Immature natural killer cell (primary cell): ENCODE measurements around the gene FOXK1. TPM values are rescaled to one million over a fixed set of nuclear protein-coding genes. Genes with fewer than 3 reads are reported as not detected.
A peak's percentile ranks its signal among the peaks of the same experiment; 100 is the strongest.
"Not testable (repeated sequence)": the region's sequence is repeated elsewhere in the genome, so short reads cannot be mapped to it uniquely, and the experiment has no call there.

Experiments
- DNase-seq, 3 donors: peaks; one replicate each; pipeline ENCODE4 v3.0.0; 2022; ENCODE audit warnings: mixed read lengths in 1 of 3
- H3K27ac Mint-ChIP-seq, 6 donors: one replicate each; pipeline ENCODE4 v1.8.0; 2020; ENCODE audit warnings: mixed read lengths in 6 of 6, mild to moderate bottlenecking in 5 of 6, inconsistent platforms in 4 of 6, moderate library complexity in 3 of 6
- H3K27me3 Mint-ChIP-seq, 3 donors: one replicate each; pipeline ENCODE4 v1.8.0; 2020 to 2021; ENCODE audit warnings: low read depth in 3 of 3, mild to moderate bottlenecking in 3 of 3, mixed read lengths in 3 of 3, moderate library complexity in 3 of 3, inconsistent platforms in 1 of 3
- H3K36me3 Mint-ChIP-seq, 3 donors: one replicate each; pipeline ENCODE4 v1.8.0; 2020; ENCODE audit warnings: mixed read lengths in 3 of 3, inconsistent platforms in 2 of 3, mild to moderate bottlenecking in 2 of 3
- H3K4me1 Mint-ChIP-seq, 2 donors: one replicate each; pipeline ENCODE4 v1.8.0; 2020; ENCODE audit warnings: inconsistent platforms in 2 of 2, mild to moderate bottlenecking in 2 of 2, mixed read lengths in 2 of 2, moderate library complexity in 1 of 2
- H3K4me3 Mint-ChIP-seq, 5 donors: one replicate each; pipeline ENCODE4 v1.8.0; 2020; ENCODE audit warnings: mild to moderate bottlenecking in 5 of 5, mixed read lengths in 5 of 5, inconsistent platforms in 3 of 5, moderate library complexity in 3 of 5
- H3K9me3 Mint-ChIP-seq, 6 donors: one replicate each; pipeline ENCODE4 v1.8.0; 2020; ENCODE audit warnings: mild to moderate bottlenecking in 6 of 6, mixed read lengths in 6 of 6, inconsistent platforms in 4 of 6, moderate library complexity in 3 of 6
- polyA plus RNA-seq, 3 donors: library from polyadenylated mRNA; unstranded; fragments of 300-500 nt; fragmentation: Illumina TruSeq; gene quantifications; one replicate each; pipeline ENCODE4 v1.2.3, GENCODE V29; 2021

FOXK1 gene
- polyA plus RNA-seq, 3 donors from 2014 or later, result 1.1 to 3.4 (median 1.5) TPM

DNA sequence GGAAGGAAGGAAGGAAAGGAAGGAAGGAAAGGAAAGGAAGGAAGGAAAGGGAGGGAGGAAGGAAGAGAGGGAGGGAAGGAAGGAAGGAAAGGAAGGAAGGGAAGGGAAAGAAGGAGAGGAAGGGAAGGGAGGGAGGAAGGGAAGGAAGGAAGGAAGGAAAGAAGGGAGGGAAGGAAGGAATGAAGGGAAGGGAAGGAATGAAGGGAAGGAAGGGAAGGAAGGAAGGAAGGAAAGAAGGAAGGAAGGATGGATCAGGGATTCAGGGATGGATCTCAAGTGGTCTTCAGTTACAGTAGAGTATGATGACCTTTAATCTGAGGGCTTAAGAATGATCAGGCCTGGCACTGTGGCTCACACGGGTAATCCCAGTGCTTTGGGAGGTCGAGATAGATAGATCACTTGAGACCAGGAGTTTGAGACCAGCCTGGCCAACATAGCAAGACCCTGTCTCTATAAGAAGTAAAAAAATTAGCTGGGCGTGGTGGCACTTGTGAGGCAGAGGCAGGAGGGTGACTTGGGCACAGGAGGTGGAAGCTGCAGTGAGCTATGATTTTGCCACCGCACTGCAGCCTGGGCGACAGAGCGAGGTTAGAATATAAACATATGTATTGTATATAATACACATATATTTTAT, 760 bp upstream of the FOXK1 start:
- Mint-ChIP-seq H3K4me3 (peak overlapping the region; percentile 83 to 92 (median 88)), H3K36me3 (no peaks in the 10 kb centered on the region), H3K27me3 (peaks cover 0 to 7% (median 4%) of the 10 kb centered on the region in 3 donors), H3K9me3 (no peaks in the 10 kb centered on the region), H3K4me1 (peaks cover 25 to 30% of the 10 kb centered on the region in 2 donors), H3K27ac (peak overlapping the region; percentile 70 to 90 (median 88))
- no peak for DNase-seq

DNA sequence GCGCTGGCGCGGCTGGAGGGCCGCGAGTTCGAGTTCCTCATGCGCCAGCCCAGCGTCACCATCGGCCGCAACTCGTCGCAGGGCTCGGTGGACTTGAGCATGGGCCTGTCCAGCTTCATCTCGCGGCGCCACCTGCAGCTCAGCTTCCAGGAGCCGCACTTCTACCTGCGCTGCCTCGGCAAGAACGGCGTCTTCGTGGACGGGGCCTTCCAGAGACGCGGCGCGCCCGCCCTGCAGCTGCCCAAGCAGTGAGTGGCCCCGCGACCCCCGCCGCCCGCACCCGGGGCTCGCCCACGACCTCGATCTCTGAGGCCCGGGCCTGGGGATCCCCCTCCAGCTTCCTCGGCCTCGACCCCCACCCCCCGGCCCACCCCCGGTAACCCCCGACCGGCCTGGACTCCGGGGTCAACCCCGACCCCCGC, 537 bp downstream of the FOXK1 start:
- Mint-ChIP-seq H3K27ac (peak overlapping the region in 2 of 6 donors; percentile 66 to 97), H3K36me3 (no peaks in the 10 kb centered on the region), H3K4me3 (peak overlapping the region; percentile 64 to 94 (median 91)), H3K27me3 (peaks cover 0 to 7% (median 4%) of the 10 kb centered on the region in 3 donors), H3K4me1 (peaks cover 35 to 41% of the 10 kb centered on the region in 2 donors), H3K9me3 (no peaks in the 10 kb centered on the region)
- peak in 2 of 3 donors; percentile 30 to 35 for DNase-seq

DNA sequence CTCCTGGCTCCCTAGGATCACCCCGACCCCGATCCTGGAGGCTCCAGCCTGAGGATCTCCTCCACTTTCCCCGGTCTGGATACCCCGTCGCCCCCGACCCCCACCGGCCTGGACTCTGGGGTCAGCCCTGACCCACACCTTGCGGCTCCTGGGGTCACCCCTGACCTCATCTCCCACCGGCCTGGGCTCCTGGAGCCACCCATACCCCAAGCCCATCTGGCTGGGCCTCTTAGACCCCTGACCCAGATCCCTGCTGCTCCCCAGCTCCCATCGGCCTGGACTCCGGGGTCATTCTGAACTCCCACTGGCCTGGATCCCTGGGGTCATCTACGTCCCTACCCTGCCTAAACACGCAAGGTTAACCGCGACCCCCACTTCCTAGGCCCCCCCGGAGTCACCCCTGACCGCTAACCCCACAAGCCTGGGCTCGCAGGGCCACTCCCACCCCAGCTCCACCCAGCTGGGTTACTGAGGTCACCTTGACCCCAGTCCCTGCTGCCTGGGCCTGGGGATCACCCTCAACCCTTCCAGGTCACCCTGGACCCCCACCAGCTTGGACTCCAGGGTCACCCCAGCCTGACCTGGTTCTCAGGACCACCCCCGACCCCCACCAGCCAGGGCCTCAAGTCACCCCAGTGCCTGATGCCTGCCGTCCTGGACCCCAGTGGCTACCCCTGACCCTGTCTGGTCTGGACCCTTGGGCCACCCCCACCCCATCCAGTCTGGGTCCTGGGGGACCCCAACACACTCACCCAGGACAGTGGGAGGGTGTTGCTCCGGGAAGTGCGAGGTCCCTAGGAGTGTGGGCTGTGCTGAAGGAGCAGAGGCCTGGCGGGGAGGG, 1.2 kb downstream of the FOXK1 start:
- H3K9me3 Mint-ChIP-seq, result no peaks in the 10 kb centered on the region
- H3K27ac Mint-ChIP-seq, result peak overlapping the region; percentile 94 to 99 (median 97)
- DNase-seq, result peak in 2 of 3 donors; percentile 12 to 33
- H3K4me3 Mint-ChIP-seq, result peak overlapping the region; percentile 91 to 98 (median 94)
- no peaks in the 10 kb centered on the region for H3K36me3 Mint-ChIP-seq
- H3K4me1 Mint-ChIP-seq, result peaks cover 42 to 47% of the 10 kb centered on the region in 2 donors
- peaks cover 0 to 7% (median 4%) of the 10 kb centered on the region in 3 donors for H3K27me3 Mint-ChIP-seq

DNA sequence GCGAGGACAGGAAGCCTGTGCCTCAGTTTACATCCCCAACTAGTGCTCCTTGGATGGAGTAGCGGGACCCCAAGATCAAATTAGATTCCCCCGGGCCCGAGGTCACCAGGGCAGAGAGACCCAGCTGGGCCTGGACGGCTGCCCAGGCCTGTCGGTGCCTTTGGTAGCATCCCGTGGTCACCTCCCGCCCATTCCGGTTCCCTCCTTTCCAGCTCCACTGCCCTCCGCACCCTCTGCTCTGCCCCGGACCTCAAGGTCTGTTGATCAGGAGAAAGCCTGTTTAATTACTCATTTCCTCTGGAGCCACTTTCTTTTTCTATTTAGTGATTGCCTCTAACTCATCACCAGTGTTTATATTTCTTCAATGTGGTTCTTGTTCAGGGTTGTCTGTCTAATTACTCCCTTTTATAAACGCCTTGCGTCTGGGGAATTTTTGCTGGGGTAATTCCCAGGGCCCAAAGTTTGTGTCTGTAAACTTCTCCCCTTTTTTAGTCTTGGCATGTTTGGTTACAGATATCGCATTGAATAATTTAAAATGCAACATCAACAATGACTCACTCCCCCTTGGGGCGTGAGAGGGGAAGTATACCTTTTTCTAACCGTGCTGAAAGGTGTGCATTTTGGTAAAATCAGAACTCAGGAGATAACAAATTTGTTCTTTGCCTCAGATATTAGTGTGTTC, 1.9 kb downstream of the FOXK1 start:
- Mint-ChIP-seq H3K4me3 (peak overlapping the region; percentile 91 to 98 (median 94)), H3K27ac (peak overlapping the region; percentile 94 to 99 (median 97)), H3K36me3 (no peaks in the 10 kb centered on the region), H3K9me3 (no peaks in the 10 kb centered on the region), H3K27me3 (peaks cover 0 to 7% (median 4%) of the 10 kb centered on the region in 3 donors), H3K4me1 (peaks cover 48 to 53% of the 10 kb centered on the region in 2 donors)
- peak; percentile 20 to 42 (median 36) for DNase-seq

DNA sequence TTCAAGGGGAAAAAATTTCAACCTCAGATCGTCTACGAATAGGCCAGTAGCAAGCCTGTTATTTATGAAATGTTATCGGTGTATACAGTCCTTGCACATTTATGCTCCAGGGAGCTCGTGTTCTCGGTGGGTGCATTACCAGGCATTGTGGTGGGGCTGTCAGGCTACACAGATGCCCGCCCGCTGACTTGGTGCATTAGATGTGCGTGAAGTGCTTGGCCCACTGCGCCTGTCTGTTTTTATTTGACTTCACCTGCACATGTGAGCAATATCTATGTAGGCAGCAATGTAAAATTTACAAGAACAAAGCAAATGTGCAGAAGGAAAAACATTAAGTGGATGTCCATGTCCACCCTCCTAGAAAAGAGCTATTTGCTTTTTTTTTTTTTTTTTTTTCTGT, 2.8 kb downstream of the FOXK1 start:
- H3K27ac Mint-ChIP-seq, result peak overlapping the region; percentile 94 to 99 (median 97)
- DNase-seq, result no peak

DNA sequence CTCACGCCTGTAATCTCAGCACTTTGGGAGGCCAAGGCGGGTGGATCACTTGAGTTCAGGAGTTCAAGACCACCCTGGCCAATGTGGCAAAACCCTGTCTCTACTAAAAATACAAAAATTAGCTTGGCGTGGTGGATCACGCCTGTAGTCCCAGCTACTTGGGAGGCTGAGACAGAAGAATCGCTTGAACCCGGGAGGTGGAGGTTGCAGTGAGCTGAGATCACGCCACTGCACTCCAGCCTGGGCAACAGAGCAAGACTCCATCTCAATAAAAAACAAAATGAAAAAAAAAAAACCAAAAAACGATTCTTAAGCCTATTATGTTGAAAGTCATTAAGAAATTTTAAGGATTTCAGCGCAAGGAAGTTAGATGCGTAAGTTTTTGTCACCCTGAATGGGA, 3.6 kb downstream of the FOXK1 start:
- H3K4me3 Mint-ChIP-seq, result peak overlapping the region in 2 of 5 donors; percentile 12 to 50
- not testable (repeated sequence) for DNase-seq, H3K27me3 Mint-ChIP-seq, H3K36me3 Mint-ChIP-seq, H3K9me3 Mint-ChIP-seq
- H3K4me1 Mint-ChIP-seq, result peaks cover 65 to 69% of the 10 kb centered on the region in 2 donors
- H3K27ac Mint-ChIP-seq, result peak overlapping the region in 1 of 6 donors; percentile 31

More for the DNA sequence above, 2.8 kb downstream of the FOXK1 start:
- H3K27me3 Mint-ChIP-seq, result peaks cover 0 to 7% (median 4%) of the 10 kb centered on the region in 3 donors
- H3K4me3 Mint-ChIP-seq, result peak overlapping the region; percentile 91 to 98 (median 94)
- peaks cover 57 to 60% of the 10 kb centered on the region in 2 donors for H3K4me1 Mint-ChIP-seq
- no peaks in the 10 kb centered on the region for H3K36me3 Mint-ChIP-seq
- H3K9me3 Mint-ChIP-seq, result peaks cover 0 to 2% (median 0%) of the 10 kb centered on the region in 6 donors

DNA sequence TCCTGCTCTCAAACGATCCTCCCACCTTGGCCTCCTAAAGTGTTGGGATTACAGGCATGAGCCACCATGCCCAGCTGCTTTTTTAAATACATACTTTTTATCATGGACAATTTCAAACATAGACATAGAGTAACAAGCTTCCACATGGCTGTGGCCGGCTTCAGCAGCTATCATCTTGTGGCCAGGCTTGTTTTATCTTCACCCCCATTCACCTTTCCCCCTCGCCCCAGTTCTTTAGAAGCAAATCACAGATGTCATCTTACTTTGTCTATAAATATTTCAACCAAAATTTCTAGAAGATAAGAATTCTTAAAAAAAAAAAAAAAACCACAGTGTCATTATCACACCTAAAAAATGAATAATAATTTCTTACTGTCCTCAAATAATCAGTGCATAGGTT, 5.9 kb downstream of the FOXK1 start:
- peaks cover 0 to 2% (median 0%) of the 10 kb centered on the region in 6 donors for H3K9me3 Mint-ChIP-seq
- H3K27ac Mint-ChIP-seq, result peak overlapping the region in 3 of 6 donors; percentile 26 to 50 (median 35)
- DNase-seq, result no peak
- H3K4me1 Mint-ChIP-seq, result peaks cover 82 to 84% of the 10 kb centered on the region in 2 donors
- H3K27me3 Mint-ChIP-seq, result peaks cover 0 to 5% (median 0%) of the 10 kb centered on the region in 3 donors
- H3K36me3 Mint-ChIP-seq, result no peaks in the 10 kb centered on the region
- H3K4me3 Mint-ChIP-seq, result peak overlapping the region in 1 of 5 donors; percentile 25

DNA sequence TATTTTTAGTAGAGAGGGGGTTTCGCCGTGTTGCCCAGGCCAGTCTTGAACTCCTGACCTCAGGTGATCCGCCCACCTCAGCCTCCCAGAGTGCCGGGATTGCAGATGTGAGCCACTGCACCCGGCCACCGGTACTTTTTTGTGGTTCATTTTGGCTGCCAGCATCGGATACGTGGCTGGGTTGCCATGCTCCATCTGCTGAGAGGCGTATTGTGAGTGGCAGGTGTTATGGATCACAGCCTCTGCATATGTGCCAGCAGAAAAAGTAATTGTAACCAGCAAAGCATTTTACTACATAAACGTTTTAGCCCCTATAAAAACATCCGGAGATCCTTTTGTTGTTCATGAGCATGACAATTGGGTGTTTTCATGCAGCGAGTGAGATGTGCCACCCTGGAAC, 7.1 kb downstream of the FOXK1 start:
- Mint-ChIP-seq H3K4me3 (no peak overlapping the region), H3K27me3 (no peaks in the 10 kb centered on the region), H3K4me1 (peaks cover 77 to 90% of the 10 kb centered on the region in 2 donors), H3K9me3 (peaks cover 0 to 2% (median 0%) of the 10 kb centered on the region in 6 donors), H3K27ac (peak overlapping the region in 1 of 6 donors; percentile 25), H3K36me3 (no peaks in the 10 kb centered on the region)
- no peak for DNase-seq

DNA sequence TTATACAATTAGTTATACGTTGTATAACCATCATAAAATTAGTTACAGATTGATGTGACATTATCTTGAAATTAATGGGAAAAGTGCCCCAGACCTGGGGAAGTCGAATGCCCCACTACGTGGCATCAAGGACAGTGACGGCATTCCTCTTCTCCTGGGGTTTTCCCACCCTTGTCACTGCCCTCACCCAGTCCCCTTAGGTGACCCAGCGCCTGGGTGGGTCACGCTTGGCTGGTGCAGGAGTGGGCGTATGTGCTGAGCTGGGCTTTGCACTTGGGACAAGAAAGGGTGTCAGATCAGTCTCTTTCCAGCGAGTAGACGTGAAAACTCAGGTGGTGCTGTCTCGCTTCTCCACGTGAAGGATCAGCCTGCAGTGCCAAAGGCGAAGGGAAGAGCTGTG, 7.6 kb downstream of the FOXK1 start:
- H3K4me3 Mint-ChIP-seq, result no peak overlapping the region
- H3K27ac Mint-ChIP-seq, result peak overlapping the region in 2 of 6 donors; percentile 22 to 25
- no peak for DNase-seq

DNA sequence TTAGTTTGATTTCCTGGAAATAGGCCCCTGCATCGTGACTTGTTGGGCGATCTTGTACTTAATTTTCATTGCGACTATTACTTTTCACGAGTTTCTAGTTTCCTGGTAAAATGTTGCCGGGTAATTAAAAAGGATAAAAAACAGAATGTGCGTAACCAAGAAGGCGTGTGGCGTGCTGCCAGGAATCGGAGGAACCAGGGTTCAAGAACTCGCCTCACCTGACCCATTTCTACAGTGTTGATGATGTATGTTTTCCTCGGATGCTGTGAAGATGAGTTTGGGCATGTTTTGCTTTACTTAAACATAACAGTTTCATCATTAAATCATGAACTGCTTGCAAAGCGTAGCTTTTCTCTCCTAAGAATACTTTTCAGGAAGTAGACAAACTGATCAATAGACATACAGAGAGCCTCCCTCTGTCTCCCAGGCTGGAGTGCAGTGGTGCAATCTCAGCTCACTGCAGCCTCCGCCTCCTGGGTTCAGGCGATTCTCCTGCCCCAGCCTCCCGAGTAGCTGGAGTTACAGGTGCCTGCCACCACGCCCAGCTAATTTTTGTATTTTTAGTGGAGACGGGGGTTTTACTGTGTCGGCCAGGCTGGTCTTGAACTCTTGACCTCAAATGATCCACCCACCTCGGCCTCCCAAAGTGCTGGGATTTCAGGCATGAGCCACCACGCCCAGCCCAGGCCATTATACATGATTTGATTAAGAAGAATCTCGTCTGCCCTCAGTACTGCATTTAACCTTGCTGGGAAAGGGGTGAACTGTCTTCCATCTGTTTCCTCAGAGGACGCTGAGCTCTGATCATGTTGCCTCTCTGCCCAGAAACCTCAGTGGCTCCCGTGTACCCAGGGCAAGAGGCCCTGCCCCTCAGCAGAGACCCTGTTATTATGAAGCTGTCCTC, 9.1 kb downstream of the FOXK1 start:
- Mint-ChIP-seq H3K4me3 (no peak overlapping the region), H3K27me3 (no peaks in the 10 kb centered on the region), H3K36me3 (no peaks in the 10 kb centered on the region), H3K27ac (peak overlapping the region in 2 of 6 donors; percentile 46 to 58), H3K9me3 (peaks cover 0 to 2% (median 0%) of the 10 kb centered on the region in 6 donors), H3K4me1 (peaks cover 73 to 89% of the 10 kb centered on the region in 2 donors)
- no peak for DNase-seq

More for the DNA sequence above, 7.6 kb downstream of the FOXK1 start:
- no peaks in the 10 kb centered on the region for H3K36me3 Mint-ChIP-seq
- H3K4me1 Mint-ChIP-seq, result peaks cover 75 to 90% of the 10 kb centered on the region in 2 donors
- H3K9me3 Mint-ChIP-seq, result peaks cover 0 to 2% (median 0%) of the 10 kb centered on the region in 6 donors
- no peaks in the 10 kb centered on the region for H3K27me3 Mint-ChIP-seq

DNA sequence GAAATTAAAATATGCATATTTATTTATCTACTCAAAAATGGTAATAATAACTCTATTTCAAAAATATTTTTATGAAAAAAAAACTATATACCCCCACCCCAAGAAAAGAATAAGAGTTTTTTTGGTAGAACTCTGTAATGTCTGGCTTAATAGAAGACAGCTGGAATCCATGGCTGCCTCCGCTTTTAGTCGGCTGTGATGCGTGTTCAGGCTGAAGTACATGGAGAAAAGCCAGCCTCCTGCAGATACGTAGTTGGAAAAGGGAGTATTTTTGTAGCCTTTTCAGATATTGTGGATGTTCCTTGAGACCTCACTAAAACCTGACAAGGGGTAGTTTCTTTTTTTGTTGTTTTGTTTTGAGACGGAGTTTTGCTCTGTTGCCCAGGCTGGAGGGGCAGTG, 10.0 kb downstream of the FOXK1 start:
- Mint-ChIP-seq H3K4me1 (peaks cover 69 to 86% of the 10 kb centered on the region in 2 donors), H3K9me3 (peaks cover 0 to 2% (median 0%) of the 10 kb centered on the region in 6 donors), H3K4me3 (no peak overlapping the region), H3K27ac (peak overlapping the region in 1 of 6 donors; percentile 58), H3K36me3 (no peaks in the 10 kb centered on the region), H3K27me3 (no peaks in the 10 kb centered on the region)
- DNase-seq, result no peak

DNA sequence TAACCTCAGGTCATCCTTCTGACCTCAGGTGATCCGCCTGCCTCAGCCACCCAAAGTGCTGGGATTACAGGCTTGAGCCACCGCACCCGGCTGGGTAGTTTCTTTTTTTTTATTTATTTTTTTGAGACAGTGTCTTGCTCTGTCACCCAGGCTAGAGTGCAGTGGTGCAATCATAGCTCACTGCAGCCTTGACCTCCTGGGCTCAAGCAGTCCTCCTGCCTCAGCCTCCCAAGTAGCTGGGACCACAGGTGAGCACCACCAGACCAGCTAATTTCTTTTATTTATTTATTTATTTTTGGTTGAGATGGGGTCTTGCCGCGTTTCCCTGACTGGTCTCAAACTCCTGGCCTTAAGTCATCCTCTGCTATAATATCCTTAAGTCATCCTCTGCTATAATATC, 10.5 kb downstream of the FOXK1 start:
- not testable (repeated sequence) for DNase-seq, H3K27ac Mint-ChIP-seq, H3K9me3 Mint-ChIP-seq, H3K27me3 Mint-ChIP-seq, H3K36me3 Mint-ChIP-seq
- peak overlapping the region in 1 of 5 donors; percentile 45 for H3K4me3 Mint-ChIP-seq
- H3K4me1 Mint-ChIP-seq, result peaks cover 66 to 85% of the 10 kb centered on the region in 2 donors
